Fibroblast of mammary gland (primary cell): ENCODE results near the gene ISM1.

Source experiments
- DNase-seq: peaks from one replicate; pipeline ENCODE4 v3.0.0-alpha.2; 2010; ENCODE audit warnings: low read depth
- H3K4me3 ChIP-seq: 2 replicates; pipeline ENCODE4 v1.5.1; 2011; ENCODE audit warnings: low read depth, mild to moderate bottlenecking, low read length, moderate library complexity; ENCODE audit not compliant: control insufficient read depth
- TF ChIP-seq, protein P1 (sequence below): conservative IDR thresholded peaks from 2 replicates; pipeline ENCODE4 v1.5.1; 2011; ENCODE audit warnings: low read depth, low read length, inconsistent platforms; ENCODE audit not compliant: control insufficient read depth, insufficient read depth

The ISM1 gene

DNA sequence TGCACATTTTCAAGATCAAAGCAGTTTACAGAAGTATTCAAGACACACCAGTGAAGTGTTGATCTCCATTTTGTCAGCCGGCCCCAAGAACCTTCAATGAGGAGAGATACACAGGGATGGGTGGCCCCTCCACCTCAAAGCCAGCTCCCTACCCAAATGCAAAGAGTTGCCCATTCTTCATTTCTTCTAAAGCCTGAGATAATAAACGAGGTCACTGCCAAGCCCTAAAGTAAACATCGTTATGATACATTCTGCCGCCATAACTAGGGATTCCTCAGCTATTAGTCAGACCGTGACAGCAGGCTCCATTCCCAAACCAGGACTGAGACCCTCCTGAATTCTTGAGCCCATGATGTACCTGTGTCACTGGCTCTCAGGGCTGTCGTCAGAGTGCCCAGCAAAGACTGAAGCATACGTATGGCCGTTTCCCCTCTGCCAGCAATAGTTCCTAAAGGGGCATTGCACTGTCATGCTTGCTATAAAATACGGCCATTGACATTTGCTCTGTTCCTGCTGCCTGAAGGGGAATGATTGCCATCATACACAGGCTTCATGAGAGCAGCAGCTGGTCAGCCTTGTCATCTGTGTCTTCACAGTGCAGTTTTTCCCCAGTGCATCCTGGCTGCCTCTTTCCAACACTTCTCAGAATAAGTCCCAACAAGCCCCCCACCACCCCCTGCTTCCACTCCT lies 41.7 kb downstream of the ISM1 start:
- no peak for DNase-seq
- H3K4me3 ChIP-seq = no peak overlapping the region
- TF ChIP-seq, protein P1, sequence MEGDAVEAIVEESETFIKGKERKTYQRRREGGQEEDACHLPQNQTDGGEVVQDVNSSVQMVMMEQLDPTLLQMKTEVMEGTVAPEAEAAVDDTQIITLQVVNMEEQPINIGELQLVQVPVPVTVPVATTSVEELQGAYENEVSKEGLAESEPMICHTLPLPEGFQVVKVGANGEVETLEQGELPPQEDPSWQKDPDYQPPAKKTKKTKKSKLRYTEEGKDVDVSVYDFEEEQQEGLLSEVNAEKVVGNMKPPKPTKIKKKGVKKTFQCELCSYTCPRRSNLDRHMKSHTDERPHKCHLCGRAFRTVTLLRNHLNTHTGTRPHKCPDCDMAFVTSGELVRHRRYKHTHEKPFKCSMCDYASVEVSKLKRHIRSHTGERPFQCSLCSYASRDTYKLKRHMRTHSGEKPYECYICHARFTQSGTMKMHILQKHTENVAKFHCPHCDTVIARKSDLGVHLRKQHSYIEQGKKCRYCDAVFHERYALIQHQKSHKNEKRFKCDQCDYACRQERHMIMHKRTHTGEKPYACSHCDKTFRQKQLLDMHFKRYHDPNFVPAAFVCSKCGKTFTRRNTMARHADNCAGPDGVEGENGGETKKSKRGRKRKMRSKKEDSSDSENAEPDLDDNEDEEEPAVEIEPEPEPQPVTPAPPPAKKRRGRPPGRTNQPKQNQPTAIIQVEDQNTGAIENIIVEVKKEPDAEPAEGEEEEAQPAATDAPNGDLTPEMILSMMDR = no peak

DNA sequence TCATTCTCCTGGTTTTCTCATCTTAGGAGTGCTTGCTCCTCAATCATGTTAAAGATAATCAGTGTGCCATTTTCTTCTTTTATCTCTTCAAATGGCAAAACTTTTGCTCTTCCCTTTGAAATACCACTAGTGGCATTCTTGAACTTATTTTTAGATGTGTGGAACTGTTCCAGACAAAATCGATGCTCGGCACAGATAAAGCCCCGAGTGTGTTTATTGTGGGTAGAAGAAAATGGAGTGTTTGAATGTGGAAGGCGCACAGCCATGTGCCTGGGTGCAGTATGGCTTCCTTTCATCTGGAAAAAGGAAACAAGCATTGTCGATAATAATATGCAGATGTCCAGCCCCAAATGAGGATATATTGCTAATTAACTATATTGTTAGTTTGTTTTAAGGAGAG lies 42.4 kb downstream of the ISM1 start:
- H3K4me3 ChIP-seq = no peak overlapping the region
- DNase-seq = no peak
- TF ChIP-seq, protein P1 = no peak

DNA sequence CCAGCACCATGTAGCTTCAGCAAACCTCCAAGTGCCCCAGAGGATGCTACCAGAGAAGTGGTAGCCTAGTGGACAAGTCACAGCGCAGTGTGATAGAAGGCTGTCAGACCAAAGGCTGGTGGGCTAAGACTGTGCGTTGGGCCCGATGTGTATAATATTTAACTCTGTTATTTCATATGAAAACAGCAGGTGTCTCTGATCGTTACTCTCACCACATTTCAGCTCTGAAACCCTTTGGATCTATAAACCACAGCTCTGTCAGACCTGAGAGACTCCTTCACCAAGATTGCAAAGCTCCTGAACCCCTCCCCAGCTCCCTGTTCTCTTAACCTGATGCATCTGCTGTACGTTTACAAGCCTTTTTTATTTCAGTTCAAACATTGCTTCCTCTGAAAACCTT lies 43.8 kb downstream of the ISM1 start:
- no peak for DNase-seq
- TF ChIP-seq, protein P1 = no peak
- H3K4me3 ChIP-seq = no peak overlapping the region

DNA sequence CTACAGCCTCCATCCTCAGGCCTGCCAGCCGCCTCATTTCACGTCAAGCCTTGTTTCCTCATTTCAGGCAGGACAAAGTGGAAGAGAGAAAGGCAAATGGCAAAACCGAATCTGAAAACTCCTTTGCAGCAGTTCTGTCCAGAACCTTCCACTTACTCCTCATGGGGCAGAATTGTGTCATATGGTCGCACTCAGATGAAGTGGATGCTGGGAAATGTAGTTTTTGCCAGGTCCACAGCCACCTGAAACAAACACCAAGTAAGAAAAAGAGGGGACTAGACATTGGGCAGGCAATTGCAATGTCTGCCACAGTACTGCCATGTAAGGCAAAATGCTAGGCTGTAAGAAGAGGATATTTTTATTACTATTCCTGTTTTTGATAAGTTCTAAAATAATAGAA lies 44.9 kb downstream of the ISM1 start:
- no peak overlapping the region for H3K4me3 ChIP-seq
- TF ChIP-seq, protein P1 = no peak
- DNase-seq = no peak

DNA sequence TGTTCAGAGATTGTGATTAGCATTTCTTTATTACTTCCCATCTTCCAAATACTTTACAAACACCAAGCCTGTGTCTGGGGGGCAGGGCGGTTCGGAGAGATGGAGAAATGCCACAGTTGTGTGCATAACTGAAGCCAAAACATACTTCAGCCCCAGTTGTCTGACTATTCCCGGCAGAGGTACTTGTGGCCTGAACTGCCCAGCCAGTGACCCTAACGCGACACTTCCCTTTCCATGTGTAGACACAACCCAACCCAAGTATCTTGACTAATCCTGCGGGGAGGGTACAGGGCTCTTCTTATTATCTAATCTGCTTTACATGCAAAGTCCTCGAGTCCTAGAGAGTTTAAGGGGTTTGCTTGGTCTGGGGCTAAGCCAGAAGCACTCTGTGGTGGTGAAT lies 46.2 kb downstream of the ISM1 start:
- TF ChIP-seq, protein P1 = no peak
- H3K4me3 ChIP-seq = no peak overlapping the region
- DNase-seq = no peak

DNA sequence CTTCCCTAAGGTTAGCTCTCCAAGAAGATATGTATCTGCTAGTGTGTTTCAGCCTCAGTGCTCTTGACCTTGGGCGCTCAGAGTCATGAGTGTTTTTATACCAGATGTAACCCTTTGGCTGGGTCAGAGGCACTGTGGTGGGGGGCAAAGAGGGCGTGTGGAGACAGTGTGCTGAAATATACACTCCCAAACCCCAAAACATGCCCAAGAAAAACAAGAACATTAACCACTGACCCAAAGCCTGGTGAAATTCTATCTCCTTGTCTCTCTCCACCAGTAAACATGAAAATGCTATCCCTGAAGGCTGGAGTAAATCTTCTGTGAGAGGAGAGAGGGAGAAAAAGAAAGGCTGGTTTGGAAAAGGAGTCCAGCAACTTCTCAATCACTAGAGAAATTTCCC lies 47.9 kb downstream of the ISM1 start:
- TF ChIP-seq, protein P1 = no peak
- H3K4me3 ChIP-seq = no peak overlapping the region
- DNase-seq = no peak

DNA sequence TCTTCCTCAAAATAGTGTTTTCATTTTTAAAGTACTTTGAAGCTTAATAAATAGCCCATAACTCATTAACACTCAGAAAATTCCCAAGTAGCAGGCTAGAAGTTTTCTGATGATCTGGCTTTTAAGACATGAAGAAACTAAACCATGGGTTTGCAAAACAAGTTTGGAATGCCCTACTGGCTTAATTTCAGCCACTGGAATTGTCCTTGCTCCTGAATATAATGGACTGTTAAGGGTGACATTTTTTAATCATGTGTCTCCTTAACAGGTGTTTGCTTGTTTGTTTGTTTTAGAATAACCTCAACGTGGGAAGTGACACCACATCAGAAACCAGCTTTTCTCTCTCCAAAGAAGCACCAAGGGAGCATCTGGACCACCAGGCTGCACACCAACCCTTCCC lies 49.1 kb downstream of the ISM1 start:
- no peak overlapping the region for H3K4me3 ChIP-seq
- DNase-seq = no peak
- TF ChIP-seq, protein P1 = no peak
